Measurements from ENCODE around the gene SPRR1A.

The SPRR1A gene

GRCh38 chr1:153032073-153032472, 48.2 kb downstream of the SPRR1A start (continued):
- TF ChIP-seq REST (tag by site-specific recombination; IDR thresholded peaks at IDR 0.05) = no peak
- no peak for TF ChIP-seq GLI4 (tag by site-specific recombination; IDR thresholded peaks at IDR 0.05)
- no peak for TF ChIP-seq ZNF654 (tag by site-specific recombination; IDR thresholded peaks at IDR 0.05; ENCODE audit: low read depth)
- TF ChIP-seq ZNF324 (tag by site-specific recombination; IDR thresholded peaks at IDR 0.05) = no peak
- no peak for TF ChIP-seq PRDM10 (tag by site-specific recombination; IDR thresholded peaks at IDR 0.05)

GRCh38 chr1:153032677-153033308, 48.9 kb downstream of the SPRR1A start:
- H3K27ac ChIP-seq (ENCODE audit: extremely low read depth, low read depth, low read length) = no peak overlapping the region
- ChIA-PET POLR2A (no interaction called here), CTCF (interaction anchor here (1.1 to 1.6 kb wide), 7 partner anchors 9 to 162 kb away, joined by 3 to 6 read pairs (median 4); partner anchors contain the start of genes SMCP and SPRR2D)
- TF ChIP-seq ZNF654 (tag by site-specific recombination; IDR thresholded peaks at IDR 0.05; ENCODE audit: low read depth) = peak; percentile 15; the same call in 1 of the 2 replicates
- peak; percentile 81; the same call in 1 of the 2 replicates for TF ChIP-seq ZNF660 (tag by site-specific recombination; IDR thresholded peaks at IDR 0.05)
- no peak for TF ChIP-seq ZEB2 (tag by site-specific recombination; IDR thresholded peaks at IDR 0.05)
- no peak overlapping the region for H3K4me3 ChIP-seq (ENCODE audit: low read depth, low read length)
- no peaks in the 10 kb centered on the region for H3K4me1 ChIP-seq (ENCODE audit: control insufficient read depth, insufficient read depth, low read length)
- no peaks in the 10 kb centered on the region for H3K36me3 ChIP-seq (ENCODE audit: control insufficient read depth in 2 of 2, insufficient read depth in 1 of 2, low read length in 2 of 2)
- H3K9me3 ChIP-seq (ENCODE audit: control insufficient read depth, insufficient read depth, low read depth, low read length) = no peaks in the 10 kb centered on the region

- POLR2A ChIA-PET = no interaction called here
- TF ChIP-seq ZSCAN4 (tag by site-specific recombination; IDR thresholded peaks at IDR 0.05) = no peak
- no peak for TF ChIP-seq ZNF24 (tag by site-specific recombination; IDR thresholded peaks at IDR 0.05)
- TF ChIP-seq ZNF677 (tag by site-specific recombination; IDR thresholded peaks at IDR 0.05) = no peak
- TF ChIP-seq PRDM1 (tag by site-specific recombination; IDR thresholded peaks at IDR 0.05) = no peak
- TF ChIP-seq BCL11B (tag by site-specific recombination; IDR thresholded peaks at IDR 0.05; ENCODE audit: low read depth) = no peak
- no peak for TF ChIP-seq ZNF837 (tag by site-specific recombination; IDR thresholded peaks at IDR 0.05)
- TF ChIP-seq AEBP2 (tag by site-specific recombination; IDR thresholded peaks at IDR 0.05; ENCODE audit: borderline replicate concordance) = no peak
- TF ChIP-seq ZNF148 (tag by site-specific recombination; IDR thresholded peaks at IDR 0.05; ENCODE audit: borderline replicate concordance) = no peak
- TF ChIP-seq ZEB2 (tag by site-specific recombination; IDR thresholded peaks at IDR 0.05) = no peak
- TF ChIP-seq SCRT1 (tag by site-specific recombination; IDR thresholded peaks at IDR 0.05; ENCODE audit: borderline replicate concordance) = no peak
- TF ChIP-seq ZNF596 (tag by site-specific recombination; IDR thresholded peaks at IDR 0.05) = no peak
- TF ChIP-seq ZNF521 (tag by site-specific recombination; IDR thresholded peaks at IDR 0.05) = no peak
- no peak for TF ChIP-seq ZNF146 (tag by site-specific recombination; IDR thresholded peaks at IDR 0.05)
- TF ChIP-seq ZNF654 (tag by site-specific recombination; IDR thresholded peaks at IDR 0.05; ENCODE audit: low read depth) = no peak
- no peak for TF ChIP-seq IKZF3 (tag by site-specific recombination; IDR thresholded peaks at IDR 0.05)
Observed at GRCh38 chr1:153035211-153035610, 51.3 kb downstream of the SPRR1A start.

More at GRCh38 chr1:153035211-153035610, 51.3 kb downstream of the SPRR1A start:
- Histone ChIP-seq H3K9me3 (ENCODE audit: control insufficient read depth, insufficient read depth, low read depth, low read length) (no peaks in the 10 kb centered on the region), H3K27ac (ENCODE audit: extremely low read depth, low read depth, low read length) (no peak overlapping the region), H3K4me1 (ENCODE audit: control insufficient read depth, insufficient read depth, low read length) (no peaks in the 10 kb centered on the region), H3K4me3 (ENCODE audit: low read depth, low read length) (no peak overlapping the region), H3K36me3 (ENCODE audit: control insufficient read depth in 2 of 2, insufficient read depth in 1 of 2, low read length in 2 of 2) (no peaks in the 10 kb centered on the region)
- CTCF ChIA-PET = interaction anchor here (0.6 kb wide), 1 partner anchor 36 kb away, joined by 3 read pairs; no protein-coding TSS in a partner anchor

Data from HEK293 (cell line).